Measurements from ENCODE around the gene SLC6A18. TPM values are rescaled to one million over a fixed set of nuclear protein-coding genes. Genes with fewer than 3 reads are reported as not detected.
A peak's percentile ranks its signal among the peaks of the same experiment; 100 is the strongest.

Gene SLC6A18
- total and polyA plus RNA-seq, 2 of the 4 experiments (the other 2 are of a cell fraction) = not detected

DNA sequence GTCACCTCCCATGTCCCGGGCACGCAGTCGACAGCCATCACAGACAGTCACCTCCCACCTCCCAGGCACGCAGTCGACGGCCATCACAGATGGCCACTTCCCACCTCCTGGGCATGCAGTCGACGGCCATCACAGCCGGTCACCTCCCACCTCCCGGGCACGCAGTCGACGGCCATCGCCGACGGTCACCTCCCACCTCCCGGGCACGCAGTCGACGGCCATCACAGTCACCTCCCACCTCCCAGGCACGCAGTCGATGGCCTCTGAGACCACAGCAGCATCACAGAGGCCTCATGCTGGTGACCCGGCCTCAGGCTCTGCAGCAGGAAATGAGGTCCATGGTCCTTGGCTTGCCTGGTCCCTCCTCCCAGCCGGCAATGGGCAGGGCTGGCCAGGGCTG is 29.3 kb upstream of the SLC6A18 start:
- Histone ChIP-seq H2BK120ac (ENCODE audit: low read depth, low read length) (no peak overlapping the region), H3K9ac (ENCODE audit: low read depth, low read length) (no peak overlapping the region), H4K20me1 (ENCODE audit: insufficient read depth, low read length) (no peaks in the 10 kb centered on the region), H2BK20ac (ENCODE audit: low read depth, low read length) (no peak overlapping the region), H3K79me1 (ENCODE audit: low read depth in 1 of 2, low read length in 2 of 2) (no peaks in the 10 kb centered on the region), H3K23ac (ENCODE audit: low read depth, low read length) (no peak overlapping the region), H3K27ac (ENCODE audit: insufficient read depth, low read length) (no peak overlapping the region), H2BK5ac (ENCODE audit: low read depth, low read length, poor library complexity, severe bottlenecking) (no peak overlapping the region), H3K36me3 (ENCODE audit: control insufficient read depth, insufficient read depth, low read length) (no peaks in the 10 kb centered on the region), H2AK9ac (replicated peaks; ENCODE audit: low read depth, low read length, poor library complexity) (peak overlapping the region; percentile 42), H3K4me3 (ENCODE audit: insufficient read depth, low read depth, low read length) (no peak overlapping the region), H3K9me3 (ENCODE audit: control insufficient read depth, insufficient read depth, low read length) (no peaks in the 10 kb centered on the region), H3K9me1 (ENCODE audit: insufficient read depth, low read length) (no peaks in the 10 kb centered on the region), H2AFZ (replicated peaks; ENCODE audit: low read length, poor library complexity) (peak overlapping the region; percentile 11), H4K5ac (ENCODE audit: low read depth, low read length) (no peak overlapping the region), H4K8ac (ENCODE audit: low read depth in 2 of 2, low read length in 2 of 2) (no peak overlapping the region), H2AK5ac (ENCODE audit: low read depth, low read length) (no peak overlapping the region), H3K4me2 (ENCODE audit: low read depth, low read length) (no peak overlapping the region), H3K14ac (replicated peaks; ENCODE audit: low read depth, low read length) (no peak overlapping the region), H2BK15ac (ENCODE audit: low read depth, low read length) (no peak overlapping the region), H3K4me1 (ENCODE audit: control insufficient read depth, insufficient read depth, low read length) (no peaks in the 10 kb centered on the region), H3K4ac (ENCODE audit: low read depth, low read length) (no peak overlapping the region), H3K18ac (ENCODE audit: low read depth, low read length) (no peak overlapping the region), H3K56ac (ENCODE audit: extremely low read depth, insufficient read depth, low read length) (no peak overlapping the region), H4K91ac (ENCODE audit: insufficient read depth, low read depth, low read length) (no peak overlapping the region), H3K27me3 (ENCODE audit: control insufficient read depth, insufficient read depth, low read length) (peaks cover 13% of the 10 kb centered on the region; the same call in 1 of the 2 replicates)
- POLR2A ChIA-PET (ENCODE audit: unreplicated experiment) = no interaction called here
- ATAC-seq (ENCODE audit: low read depth) (no peak), DNase-seq (no peak)
- no TSS peak for BruUV-seq (replicated peaks)
- WGBS, 2 experiments (ENCODE audit: extremely low coverage in 2 of 2, insufficient read length in 1 of 2) = 47% methylated on average over 3 of the region's 24 CpGs; no CpG with 5 or more reads in 1 of the 2 experiments
- intact Hi-C loops (cut with micrococcal nuclease) = no loop called here
- CTCF ChIA-PET = no interaction called here
- TF ChIP-seq MAZ (IDR thresholded peaks at IDR 0.05; ENCODE audit: borderline replicate concordance, low read depth, low read length) (no peak), SMC3 (IDR thresholded peaks at IDR 0.05; ENCODE audit: low read depth, low read length) (no peak), CHD1 (IDR thresholded peaks at IDR 0.05; ENCODE audit: low read depth, low read length) (no peak), MAFK (IDR thresholded peaks at IDR 0.05; ENCODE audit: low read depth, low read length) (no peak), RFX5 (IDR thresholded peaks at IDR 0.05; ENCODE audit: low read depth, low read length) (no peak), RCOR1 (IDR thresholded peaks at IDR 0.05; ENCODE audit: insufficient replicate concordance, low read length) (no peak), BHLHE40 (IDR thresholded peaks at IDR 0.05; ENCODE audit: low read depth, low read length) (no peak), MXI1 (IDR thresholded peaks at IDR 0.05; ENCODE audit: borderline replicate concordance, low read depth, low read length) (no peak), CEBPB (IDR thresholded peaks at IDR 0.05; ENCODE audit: low read depth, low read length) (no peak), NFE2L2 (IDR thresholded peaks at IDR 0.05; ENCODE audit: low read depth, low read length) (no peak), POLR2A (IDR thresholded peaks at IDR 0.05; ENCODE audit: low read depth, low read length) (no peak), FOS (IDR thresholded peaks at IDR 0.05; ENCODE audit: low read depth, low read length) (no peak), RAD21 (IDR thresholded peaks at IDR 0.05; ENCODE audit: low read length) (no peak)
- TF ChIP-seq, protein P1, sequence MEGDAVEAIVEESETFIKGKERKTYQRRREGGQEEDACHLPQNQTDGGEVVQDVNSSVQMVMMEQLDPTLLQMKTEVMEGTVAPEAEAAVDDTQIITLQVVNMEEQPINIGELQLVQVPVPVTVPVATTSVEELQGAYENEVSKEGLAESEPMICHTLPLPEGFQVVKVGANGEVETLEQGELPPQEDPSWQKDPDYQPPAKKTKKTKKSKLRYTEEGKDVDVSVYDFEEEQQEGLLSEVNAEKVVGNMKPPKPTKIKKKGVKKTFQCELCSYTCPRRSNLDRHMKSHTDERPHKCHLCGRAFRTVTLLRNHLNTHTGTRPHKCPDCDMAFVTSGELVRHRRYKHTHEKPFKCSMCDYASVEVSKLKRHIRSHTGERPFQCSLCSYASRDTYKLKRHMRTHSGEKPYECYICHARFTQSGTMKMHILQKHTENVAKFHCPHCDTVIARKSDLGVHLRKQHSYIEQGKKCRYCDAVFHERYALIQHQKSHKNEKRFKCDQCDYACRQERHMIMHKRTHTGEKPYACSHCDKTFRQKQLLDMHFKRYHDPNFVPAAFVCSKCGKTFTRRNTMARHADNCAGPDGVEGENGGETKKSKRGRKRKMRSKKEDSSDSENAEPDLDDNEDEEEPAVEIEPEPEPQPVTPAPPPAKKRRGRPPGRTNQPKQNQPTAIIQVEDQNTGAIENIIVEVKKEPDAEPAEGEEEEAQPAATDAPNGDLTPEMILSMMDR (conservative IDR thresholded peaks at IDR 0.05; ENCODE audit: low read depth, low read length) = no peak
- TF ChIP-seq, protein P2, sequence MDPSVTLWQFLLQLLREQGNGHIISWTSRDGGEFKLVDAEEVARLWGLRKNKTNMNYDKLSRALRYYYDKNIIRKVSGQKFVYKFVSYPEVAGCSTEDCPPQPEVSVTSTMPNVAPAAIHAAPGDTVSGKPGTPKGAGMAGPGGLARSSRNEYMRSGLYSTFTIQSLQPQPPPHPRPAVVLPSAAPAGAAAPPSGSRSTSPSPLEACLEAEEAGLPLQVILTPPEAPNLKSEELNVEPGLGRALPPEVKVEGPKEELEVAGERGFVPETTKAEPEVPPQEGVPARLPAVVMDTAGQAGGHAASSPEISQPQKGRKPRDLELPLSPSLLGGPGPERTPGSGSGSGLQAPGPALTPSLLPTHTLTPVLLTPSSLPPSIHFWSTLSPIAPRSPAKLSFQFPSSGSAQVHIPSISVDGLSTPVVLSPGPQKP (IDR thresholded peaks at IDR 0.05; ENCODE audit: borderline replicate concordance, low read depth, low read length) = no peak
- TF ChIP-seq, protein P3, sequence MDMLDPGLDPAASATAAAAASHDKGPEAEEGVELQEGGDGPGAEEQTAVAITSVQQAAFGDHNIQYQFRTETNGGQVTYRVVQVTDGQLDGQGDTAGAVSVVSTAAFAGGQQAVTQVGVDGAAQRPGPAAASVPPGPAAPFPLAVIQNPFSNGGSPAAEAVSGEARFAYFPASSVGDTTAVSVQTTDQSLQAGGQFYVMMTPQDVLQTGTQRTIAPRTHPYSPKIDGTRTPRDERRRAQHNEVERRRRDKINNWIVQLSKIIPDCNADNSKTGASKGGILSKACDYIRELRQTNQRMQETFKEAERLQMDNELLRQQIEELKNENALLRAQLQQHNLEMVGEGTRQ (IDR thresholded peaks at IDR 0.05; ENCODE audit: low read depth, low read length) = no peak
- in situ Hi-C loops (cut with MboI; ENCODE audit: low sequenced_read_pairs) = no loop called here
- dilution Hi-C loops (cut with HindIII; ENCODE audit: low sequenced_read_pairs, unreplicated experiment) = no loop called here
